Sciatic nerve (tissue), 2 donors: ENCODE results near the gene ELOVL2. TPM values are rescaled to one million over a fixed set of nuclear protein-coding genes. Genes with fewer than 3 reads are reported as not detected.
"Not testable (repeated sequence)": the region's sequence is repeated elsewhere in the genome, so short reads cannot be mapped to it uniquely, and the experiment has no call there.

Source experiments
- ATAC-seq: fragments of 200-7000 bp; cut with Tn5 transposase; one replicate; pipeline ENCODE4 v1.9.1; 2020; ENCODE audit warnings: mild to moderate bottlenecking, moderate library complexity
- DNase-seq: peaks from one replicate; pipeline ENCODE4 v3.0.0-alpha.2; 2020; ENCODE audit warnings: low spot score
- intact Hi-C: fragments of 100-400 bp; cut with DNase I; formaldehyde crosslinking; loops from one replicate; pipeline ENCODE4 v1.14.2; 2022
- total RNA-seq: library from RNA; stranded (reverse); fragmentation: NEBNext Ultra II Directional; extraction: Animal tissue kit (Norgen Biotek cat#: 25700); gene quantifications from one replicate; pipeline ENCODE4 v1.2.1, GENCODE V29; 2021
- donor health status: DM: no; HTN: no; CAD: no.
- donor health status: DM: no; HTN: no; CAD: no.

Gene ELOVL2
- total RNA-seq, 1 donor from 2014 or later: 2.9 TPM

- intact Hi-C loops, ATAC-seq, DNase-seq: not testable (repeated sequence)
Measured at GRCh38 chr6:11003297-11003696, 40.8 kb downstream of the ELOVL2 start.

GRCh38 chr6:11002176-11002575 lies 41.9 kb downstream of the ELOVL2 start:
- ATAC-seq (no peak), DNase-seq (no peak)
- intact Hi-C loops: no loop called here

GRCh38 chr6:10999994-11000393 lies 44.1 kb downstream of the ELOVL2 start:
- ATAC-seq (peak; percentile 86), DNase-seq (no peak)
- intact Hi-C loops: no loop called here

GRCh38 chr6:10995114-10995707 lies 48.9 kb downstream of the ELOVL2 start:
- DNase-seq: no peak
- peak; percentile 67 for ATAC-seq
- intact Hi-C loops: no loop called here

DNA sequence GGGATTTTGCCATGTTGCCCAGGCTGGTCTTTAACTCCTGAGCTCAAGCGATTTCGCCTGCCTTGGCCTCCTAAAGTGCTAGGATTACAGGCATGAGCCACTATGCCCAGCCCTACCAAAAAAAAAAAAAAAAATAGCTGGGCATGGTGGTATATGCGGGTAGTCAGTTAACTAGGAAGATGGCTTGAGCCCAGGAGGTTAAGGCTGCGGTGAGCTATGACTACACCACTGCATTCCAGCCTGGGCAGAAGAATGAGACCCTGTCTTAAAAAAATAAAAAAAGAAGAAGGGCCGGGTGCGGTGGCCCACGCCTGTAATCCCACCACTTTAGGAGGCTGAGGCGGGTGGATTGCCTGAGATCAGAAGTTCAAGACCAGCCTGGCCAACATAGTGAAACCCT lies 50.2 kb downstream of the ELOVL2 start:
- DNase-seq: no peak
- intact Hi-C loops: no loop called here
- no peak for ATAC-seq

- DNase-seq: no peak
- no peak for ATAC-seq
- intact Hi-C loops: no loop called here
Measured at GRCh38 chr6:10991115-10991514, 53.0 kb downstream of the ELOVL2 start.

DNA sequence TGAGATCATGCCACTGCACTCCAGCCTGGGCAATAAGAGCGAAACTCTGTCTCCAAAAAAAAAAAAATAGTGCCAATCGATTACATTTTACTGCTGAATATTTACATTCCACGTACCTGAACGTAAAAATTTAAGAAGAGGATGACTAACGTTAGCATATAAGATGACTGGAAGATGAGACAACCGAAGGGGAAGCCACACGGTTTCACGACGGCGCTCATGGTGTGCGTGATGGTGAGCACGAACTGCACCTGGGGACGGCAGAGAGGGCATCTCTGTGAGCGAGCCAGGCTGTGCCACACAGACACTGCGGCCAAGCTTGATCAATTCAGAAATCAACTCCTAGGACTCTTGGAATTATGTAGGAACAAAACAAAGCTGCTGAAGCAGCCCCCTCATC lies 54.5 kb downstream of the ELOVL2 start:
- intact Hi-C loops: no loop called here
- no peak for ATAC-seq
- DNase-seq: no peak

- intact Hi-C loops, ATAC-seq, DNase-seq: not testable (repeated sequence)
Measured at GRCh38 chr6:10984959-10985358, 59.1 kb downstream of the ELOVL2 start.

- intact Hi-C loops: no loop called here
- no peak for ATAC-seq
- DNase-seq: no peak
Measured at GRCh38 chr6:10981409-10981808, 62.7 kb downstream of the ELOVL2 start.

GRCh38 chr6:10979603-10980002 lies 64.5 kb downstream of the ELOVL2 start:
- DNase-seq (no peak), ATAC-seq (no peak)
- intact Hi-C loops: no loop called here

- DNase-seq: no peak
- ATAC-seq: no peak
- intact Hi-C loops: no loop called here
Measured at GRCh38 chr6:10977231-10977968, 66.7 kb downstream of the ELOVL2 start.

- DNase-seq: no peak
- intact Hi-C loops: no loop called here
- no peak for ATAC-seq
Measured at GRCh38 chr6:10976571-10976970, 67.5 kb downstream of the ELOVL2 start.

GRCh38 chr6:10972196-10972595 lies 71.9 kb downstream of the ELOVL2 start:
- ATAC-seq: no peak
- intact Hi-C loops: no loop called here
- no peak for DNase-seq

GRCh38 chr6:10970731-10971130 lies 73.4 kb downstream of the ELOVL2 start:
- no peak for DNase-seq
- intact Hi-C loops: no loop called here
- ATAC-seq: no peak

DNA sequence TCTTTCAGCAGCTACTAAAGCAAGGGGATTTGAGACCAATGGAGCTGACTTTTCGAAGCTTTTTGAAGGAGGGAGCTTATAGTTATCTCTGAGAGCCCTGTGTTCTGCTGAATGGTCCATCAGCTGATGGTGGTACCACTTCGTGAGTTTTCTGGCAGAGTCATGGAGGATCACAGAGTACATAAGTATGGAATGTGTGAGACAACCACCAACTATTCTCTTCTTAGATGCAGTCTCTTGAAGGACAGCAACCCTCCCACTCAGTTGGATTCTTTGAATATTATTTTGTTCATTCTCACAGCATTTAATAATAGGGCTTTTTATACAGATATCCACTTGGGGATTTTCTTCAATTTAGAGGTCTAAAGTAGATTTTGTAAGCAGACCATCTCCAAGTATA lies 75.3 kb downstream of the ELOVL2 start:
- intact Hi-C loops: no loop called here
- ATAC-seq (no peak), DNase-seq (no peak)

DNA sequence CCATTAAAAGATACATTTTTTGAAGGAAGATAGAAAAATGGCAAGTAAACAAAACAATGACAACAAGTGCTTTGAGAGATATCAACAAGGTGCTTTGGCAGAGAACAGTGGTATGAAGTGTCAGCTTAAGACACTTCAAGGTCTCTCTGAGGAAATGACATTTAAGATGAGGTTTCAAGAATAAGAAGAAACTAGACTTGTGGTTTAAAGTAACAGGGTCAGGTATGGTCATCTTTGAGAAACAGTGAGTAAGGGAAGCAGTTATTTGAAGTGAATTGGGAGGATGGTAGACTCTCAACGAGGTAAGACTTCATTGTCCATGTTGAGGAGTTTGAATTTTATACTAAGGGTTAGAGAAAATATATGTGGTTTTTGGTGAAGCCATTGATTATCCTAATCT lies 79.4 kb downstream of the ELOVL2 start:
- DNase-seq (no peak), ATAC-seq (no peak)
- intact Hi-C loops: no loop called here

GRCh38 chr6:10963113-10963512 lies 81.0 kb downstream of the ELOVL2 start:
- ATAC-seq: no peak
- intact Hi-C loops: no loop called here
- no peak for DNase-seq

DNA sequence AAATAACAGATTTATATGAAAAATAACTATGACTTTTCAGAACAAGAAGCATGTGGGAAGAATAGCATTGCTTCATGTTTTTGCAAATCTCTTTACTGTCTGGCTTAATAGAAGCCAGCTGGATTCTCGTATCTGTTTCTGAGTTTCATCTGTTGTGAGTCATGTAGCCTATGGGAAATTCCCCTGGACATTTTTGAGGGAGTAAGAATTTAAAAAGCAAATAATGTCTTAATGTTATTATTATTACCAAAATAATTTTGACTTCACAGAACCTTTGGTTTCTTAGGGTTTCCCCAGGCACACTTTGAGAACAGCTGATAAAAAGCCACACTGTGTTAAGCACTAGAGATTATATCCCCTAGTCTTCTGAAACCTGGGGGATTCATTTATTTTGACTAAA lies 81.4 kb downstream of the ELOVL2 start:
- DNase-seq: no peak
- ATAC-seq: no peak
- intact Hi-C loops: no loop called here

GRCh38 chr6:10961837-10962236 lies 82.3 kb downstream of the ELOVL2 start:
- no peak for ATAC-seq
- DNase-seq: no peak
- intact Hi-C loops: no loop called here

DNA sequence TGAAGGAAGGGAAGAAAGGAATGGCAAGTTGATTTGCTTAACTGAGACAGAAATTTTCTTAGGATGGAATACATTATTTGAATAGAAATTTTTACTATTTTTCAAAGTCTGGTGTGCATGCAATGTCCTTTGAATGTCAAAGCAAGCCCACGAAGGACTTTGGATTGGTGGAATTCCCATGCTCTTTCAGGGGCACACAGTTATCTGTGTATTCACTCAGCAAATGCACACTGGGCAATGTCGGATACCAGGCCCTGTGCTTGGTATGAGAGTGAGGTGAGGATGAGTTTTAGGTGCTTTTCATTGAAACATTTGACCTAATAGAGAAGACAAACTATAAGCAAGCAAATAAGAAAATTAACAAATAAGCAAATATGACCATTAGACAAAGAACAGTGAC lies 83.9 kb downstream of the ELOVL2 start:
- intact Hi-C loops: no loop called here

GRCh38 chr6:10957414-10957886 lies 86.7 kb downstream of the ELOVL2 start:
- no peak for DNase-seq
- intact Hi-C loops: no loop called here
- ATAC-seq: no peak

More for the DNA sequence above, 83.9 kb downstream of the ELOVL2 start:
- ATAC-seq: no peak
- DNase-seq: no peak
